GM18868 (cell line): ENCODE data around the gene KRTAP13-1.

ENCODE experiments used
- ATAC-seq: cut with Tn5 transposase; IDR thresholded peaks from one replicate; pipeline ENCODE4 v1.9.1; 2021; ENCODE audit warnings: mild to moderate bottlenecking, moderate library complexity; ENCODE audit not compliant: unreplicated experiment

Gene KRTAP13-1

GRCh38 chr21:30395731-30396130 lies at the start of gene KRTAP13-1:
Gene KRTAP13-1 (plus strand): TSS chr21:30396031. CDS start chr21:30396087, 56 bp downstream.
- ATAC-seq: no peak

DNA sequence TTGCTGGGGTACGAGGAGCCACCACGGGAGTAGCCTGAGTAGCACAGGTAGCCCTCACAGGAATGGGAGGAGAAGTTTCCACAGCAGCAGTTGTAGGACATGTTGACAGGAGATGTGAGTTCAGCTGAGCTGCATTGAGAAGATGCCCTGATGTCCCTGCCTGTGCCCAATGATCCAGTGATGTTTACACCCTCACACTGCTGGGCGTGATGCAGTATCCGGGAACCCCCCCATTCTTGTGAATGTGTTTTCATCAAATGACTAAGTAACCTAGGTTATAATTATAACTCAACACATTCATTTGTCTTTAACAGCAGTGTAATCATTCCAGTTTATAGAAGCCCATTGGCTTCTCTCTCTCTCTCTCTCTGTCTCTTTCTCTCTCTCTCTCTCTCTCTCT lies 47.3 kb upstream of the KRTAP13-1 start, which contains the start of gene KRTAP23-1:
KRTAP23-1 (minus strand) TSS at position 101 of the 400 bp plus-strand sequence; CDS start at position 101, 0 bp downstream.
- no peak for ATAC-seq

DNA sequence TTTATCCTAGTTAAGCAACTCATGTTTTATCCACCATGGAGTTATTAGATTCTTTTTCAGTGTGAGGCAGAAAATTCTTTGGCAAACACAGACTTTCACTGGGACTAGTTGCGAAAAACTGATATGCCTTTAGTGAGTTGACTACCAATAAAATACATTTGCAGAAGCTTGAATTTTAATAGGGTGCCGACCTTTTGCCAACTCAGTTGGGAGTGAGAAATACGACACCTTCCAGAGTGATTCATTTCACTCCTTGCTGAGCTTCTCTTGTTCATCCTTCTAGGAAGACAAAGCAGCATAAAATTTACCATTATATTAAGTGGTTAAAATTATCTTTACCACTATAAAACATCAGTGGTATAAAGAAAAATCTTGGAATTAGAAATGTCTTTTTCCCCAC lies 46.3 kb upstream of the KRTAP13-1 start:
- ATAC-seq: no peak

- no peak for ATAC-seq
These were observed 44.3 kb upstream of the KRTAP13-1 start for GRCh38 chr21:30351534-30351933.

- no peak for ATAC-seq
These were observed 41.4 kb upstream of the KRTAP13-1 start for GRCh38 chr21:30354308-30355005.

DNA sequence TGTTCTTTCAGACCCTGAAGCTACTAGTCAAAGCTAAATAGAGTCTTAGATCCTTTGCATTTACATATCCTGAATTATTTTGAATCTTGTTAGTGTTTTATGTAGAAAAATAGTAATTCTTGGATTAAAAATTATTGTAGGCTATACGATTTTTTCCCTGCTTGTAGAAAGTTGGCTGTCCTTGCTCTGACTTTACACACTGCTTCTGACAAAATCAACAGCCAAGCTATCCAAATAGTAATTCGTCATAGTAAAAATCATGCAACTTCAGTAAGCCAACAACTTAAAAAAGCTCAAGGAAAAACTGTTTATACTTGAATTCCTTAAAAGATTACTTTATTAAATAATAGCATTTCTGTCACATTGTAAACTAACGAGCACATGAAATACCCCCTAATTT lies 39.9 kb upstream of the KRTAP13-1 start:
- ATAC-seq: no peak

DNA sequence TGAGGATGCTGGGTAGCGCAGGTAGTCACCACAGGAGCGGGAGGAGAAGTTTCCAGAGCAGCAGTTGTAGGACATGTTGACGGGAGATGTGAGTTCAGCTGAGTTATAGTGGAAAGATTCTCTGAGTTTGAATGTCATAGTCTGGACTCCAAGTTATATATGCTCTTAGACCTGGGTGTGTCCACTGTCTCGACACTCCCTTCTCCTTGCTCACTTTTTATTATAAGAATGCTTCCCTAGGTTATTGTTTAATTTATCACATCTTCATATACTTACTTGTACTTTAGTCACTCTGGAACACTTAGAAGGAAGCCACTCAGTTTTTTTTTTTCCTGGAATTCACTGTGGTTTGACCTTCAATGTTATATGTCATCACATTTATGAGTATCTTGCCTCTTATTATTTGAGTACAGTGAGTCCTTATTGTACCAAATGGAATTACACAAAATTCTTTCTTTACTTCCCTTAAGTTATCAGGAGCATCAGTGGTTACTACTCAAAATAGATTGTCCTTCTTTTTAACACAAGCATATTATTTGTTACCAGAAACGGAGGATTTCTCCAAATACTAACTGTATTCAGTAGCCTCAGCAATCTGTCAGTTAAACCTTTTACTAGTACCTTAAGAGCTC lies 23.6 kb upstream of the KRTAP13-1 start, which contains the start of gene KRTAP13-2:
KRTAP13-2 (minus strand) TSS at position 133 of the 632 bp plus-strand sequence; CDS start at position 75, 58 bp downstream.
- ATAC-seq: no peak

GRCh38 chr21:30382201-30382600 lies 13.6 kb upstream of the KRTAP13-1 start:
- ATAC-seq: no peak

DNA sequence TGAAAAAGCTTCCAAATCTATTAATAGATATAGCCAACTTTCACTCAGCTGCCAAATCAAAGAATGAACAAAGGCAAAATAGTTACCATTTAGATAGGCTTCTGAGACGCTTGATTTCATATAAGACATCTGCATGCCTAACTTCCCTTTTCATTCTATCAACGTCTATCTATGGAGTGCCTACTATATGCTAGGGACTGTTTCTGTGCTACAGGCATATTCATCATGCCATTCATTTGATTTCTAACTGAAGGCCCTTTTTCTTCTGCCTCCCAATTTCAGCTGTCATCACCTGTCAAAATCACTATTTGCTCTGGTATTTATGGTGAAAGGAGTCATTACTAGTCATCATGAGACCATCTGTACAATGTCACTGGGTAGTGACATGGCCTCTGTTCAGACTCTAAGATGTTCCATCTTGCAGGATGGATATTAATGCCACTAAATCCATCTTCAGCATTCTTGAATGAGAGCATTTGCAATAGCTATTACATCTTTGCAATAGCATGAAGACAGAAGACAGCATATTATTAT lies 4.3 kb upstream of the KRTAP13-1 start:
- ATAC-seq: no peak

DNA sequence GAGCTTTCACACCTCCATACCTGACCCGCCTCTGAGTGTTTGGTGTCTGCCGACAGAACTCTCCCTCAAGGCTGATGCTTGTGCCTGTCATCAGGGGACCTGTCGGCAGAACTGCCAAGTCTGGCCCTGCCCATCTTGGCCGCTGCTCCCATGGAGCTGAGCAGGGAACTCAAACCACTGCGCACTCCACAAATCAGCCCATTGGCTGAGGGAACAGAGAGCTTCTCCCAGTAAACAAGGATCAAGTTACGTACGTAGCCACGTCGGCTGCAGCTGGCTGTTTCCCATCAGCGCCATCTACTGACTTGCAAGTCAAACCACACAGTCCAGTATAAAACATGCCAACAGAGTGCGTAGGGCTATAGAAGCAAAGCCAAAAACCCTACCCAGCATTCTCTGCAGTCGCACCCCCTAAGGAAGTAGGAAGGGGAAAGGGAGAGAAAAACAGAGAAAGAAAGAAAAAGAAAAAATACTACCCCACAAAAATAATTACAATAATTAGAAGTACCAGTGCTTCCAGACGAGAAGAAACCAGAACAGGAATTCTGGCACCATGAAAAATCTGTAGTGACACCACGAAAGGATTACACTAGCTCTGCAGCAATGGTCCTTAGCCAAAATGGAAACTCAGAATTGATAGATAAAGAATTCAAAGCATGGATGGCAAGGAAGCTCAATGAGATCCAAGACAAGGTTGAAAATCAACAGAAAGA lies 13.1 kb downstream of the KRTAP13-1 start:
- peak; percentile 76 for ATAC-seq

GRCh38 chr21:30415993-30416392 lies 20.2 kb downstream of the KRTAP13-1 start:
- no peak for ATAC-seq

GRCh38 chr21:30425826-30426225 lies 30.0 kb downstream of the KRTAP13-1 start, which contains the start of gene KRTAP13-3:
Gene KRTAP13-3 (minus strand): TSS chr21:30425926. CDS start chr21:30425912, 14 bp downstream.
- no peak for ATAC-seq

- no peak for ATAC-seq
These were observed 30.9 kb downstream of the KRTAP13-1 start for GRCh38 chr21:30426731-30427130.

- no peak for ATAC-seq
These were observed 34.4 kb downstream of the KRTAP13-1 start, which contains the start of gene KRTAP13-4 for GRCh38 chr21:30430170-30430655. Gene KRTAP13-4 (plus strand): TSS chr21:30430220. CDS start chr21:30430276, 56 bp downstream.

- peak; percentile 98 for ATAC-seq
These were observed 38.3 kb downstream of the KRTAP13-1 start for GRCh38 chr21:30434033-30434631.

GRCh38 chr21:30437010-30437565 lies 41.3 kb downstream of the KRTAP13-1 start:
- ATAC-seq: no peak

GRCh38 chr21:30439975-30440374 lies 44.1 kb downstream of the KRTAP13-1 start, which contains the start of gene KRTAP15-1:
Gene KRTAP15-1 (plus strand): TSS chr21:30440275. CDS start chr21:30440328, 53 bp downstream.
- no peak for ATAC-seq

GRCh38 chr21:30443226-30443625 lies 47.4 kb downstream of the KRTAP13-1 start:
- no peak for ATAC-seq

- no peak for ATAC-seq
These were observed 48.4 kb downstream of the KRTAP13-1 start for GRCh38 chr21:30444204-30444603.
